Stimulated activated naive B cell treated with anti-CD40 and anti-IgM and Interleukin-4, amounts not matched to agents 10 μg/mL and 1 μg/mL and 100 μg/mL, for 72 hours (primary cell): ENCODE results near the gene CELF2.

Experiments used
- ATAC-seq, 2 donors: fragments of 150-1000 bp; cut with Tn5 transposase; replicated peaks; 2 replicates each; pipeline ENCODE4 v1.10.0; 2021; ENCODE audit warnings: moderate library complexity in 1 of 2
- DNase-seq: peaks from one replicate; pipeline ENCODE4 v3.0.0; 2021
- H3K27ac Mint-ChIP-seq: one replicate; pipeline ENCODE4 v1.8.0; 2022; ENCODE audit warnings: mild to moderate bottlenecking, mixed read lengths
- H3K27me3 Mint-ChIP-seq, 2 donors: one replicate each; pipeline ENCODE4 v1.8.0; 2022; ENCODE audit warnings: mixed read lengths in 2 of 2
- H3K36me3 Mint-ChIP-seq, 2 donors: one replicate each; pipeline ENCODE4 v1.8.0; 2022; ENCODE audit warnings: mixed read lengths in 2 of 2, mild to moderate bottlenecking in 1 of 2
- H3K4me1 Mint-ChIP-seq, 2 donors: one replicate each; pipeline ENCODE4 v1.8.0; 2022; ENCODE audit warnings: mixed read lengths in 2 of 2, mild to moderate bottlenecking in 1 of 2
- H3K4me3 Mint-ChIP-seq, 2 donors: one replicate each; pipeline ENCODE4 v1.8.0; 2022; ENCODE audit warnings: mild to moderate bottlenecking in 2 of 2, mixed read lengths in 2 of 2, moderate library complexity in 1 of 2
- H3K9me3 Mint-ChIP-seq, 2 donors: one replicate each; pipeline ENCODE4 v1.8.0; 2022; ENCODE audit warnings: mixed read lengths in 2 of 2, mild to moderate bottlenecking in 1 of 2

CELF2 gene

GRCh38 chr10:11096422-11096821, 78.8 kb downstream of the CELF2 start:
- ATAC-seq (no peak), DNase-seq (no peak)
- Mint-ChIP-seq H3K27ac (no peak overlapping the region), H3K36me3 (no peaks in the 10 kb centered on the region), H3K4me3 (peak overlapping the region in 1 of 2 donors; percentile 8), H3K27me3 (peaks cover 0 to 13% of the 10 kb centered on the region in 2 donors), H3K9me3 (no peaks in the 10 kb centered on the region), H3K4me1 (peaks cover 26 to 41% of the 10 kb centered on the region in 2 donors)

GRCh38 chr10:11097686-11098085, 80.0 kb downstream of the CELF2 start:
- Mint-ChIP-seq H3K27me3 (peaks cover 0 to 13% of the 10 kb centered on the region in 2 donors), H3K4me3 (peak overlapping the region in 1 of 2 donors; percentile 0), H3K9me3 (no peaks in the 10 kb centered on the region), H3K27ac (peak overlapping the region; percentile 31), H3K4me1 (peaks cover 24 to 37% of the 10 kb centered on the region in 2 donors), H3K36me3 (no peaks in the 10 kb centered on the region)
- peak; percentile 91 to 93 for ATAC-seq
- peak; percentile 80 for DNase-seq

- no peaks in the 10 kb centered on the region for H3K9me3 Mint-ChIP-seq
- no peak for DNase-seq
- peaks cover 0 to 13% of the 10 kb centered on the region in 2 donors for H3K27me3 Mint-ChIP-seq
- no peak overlapping the region for H3K4me3 Mint-ChIP-seq
- ATAC-seq: no peak
- H3K27ac Mint-ChIP-seq: no peak overlapping the region
- peaks cover 21 to 36% of the 10 kb centered on the region in 2 donors for H3K4me1 Mint-ChIP-seq
- no peaks in the 10 kb centered on the region for H3K36me3 Mint-ChIP-seq
Measured at GRCh38 chr10:11098666-11099065, 81.0 kb downstream of the CELF2 start.

GRCh38 chr10:11104772-11105675, 87.4 kb downstream of the CELF2 start:
- DNase-seq (no peak), ATAC-seq (no peak)
- H3K36me3 Mint-ChIP-seq: peaks cover 0 to 4% of the 10 kb centered on the region in 2 donors
- no peak overlapping the region for H3K27ac Mint-ChIP-seq
- peaks cover 8 to 10% of the 10 kb centered on the region in 2 donors for H3K4me1 Mint-ChIP-seq
- no peak overlapping the region for H3K4me3 Mint-ChIP-seq
- peaks cover 0 to 2% of the 10 kb centered on the region in 2 donors for H3K9me3 Mint-ChIP-seq
- peaks cover 0 to 7% of the 10 kb centered on the region in 2 donors for H3K27me3 Mint-ChIP-seq

GRCh38 chr10:11105676-11106004, 88.0 kb downstream of the CELF2 start:
- DNase-seq (no peak), ATAC-seq (no peak)
- peaks cover 0 to 2% of the 10 kb centered on the region in 2 donors for H3K9me3 Mint-ChIP-seq
- no peak overlapping the region for H3K27ac Mint-ChIP-seq
- H3K4me3 Mint-ChIP-seq: no peak overlapping the region
- peaks cover 0 to 6% of the 10 kb centered on the region in 2 donors for H3K27me3 Mint-ChIP-seq
- peaks cover 8 to 10% of the 10 kb centered on the region in 2 donors for H3K4me1 Mint-ChIP-seq
- peaks cover 1 to 4% of the 10 kb centered on the region in 2 donors for H3K36me3 Mint-ChIP-seq

GRCh38 chr10:11106621-11107374, 89.1 kb downstream of the CELF2 start:
- H3K27me3 Mint-ChIP-seq: no peaks in the 10 kb centered on the region
- peak; percentile 17 for DNase-seq
- no peak overlapping the region for H3K4me3 Mint-ChIP-seq
- H3K4me1 Mint-ChIP-seq: peaks cover 8 to 10% of the 10 kb centered on the region in 2 donors
- peak overlapping the region; percentile 6 for H3K27ac Mint-ChIP-seq
- peaks cover 1 to 4% of the 10 kb centered on the region in 2 donors for H3K36me3 Mint-ChIP-seq
- H3K9me3 Mint-ChIP-seq: peaks cover 0 to 2% of the 10 kb centered on the region in 2 donors
- ATAC-seq: peak; percentile 76 to 94

GRCh38 chr10:11107948-11108347, 90.3 kb downstream of the CELF2 start:
- Mint-ChIP-seq H3K9me3 (peaks cover 0 to 2% of the 10 kb centered on the region in 2 donors), H3K4me3 (no peak overlapping the region), H3K36me3 (peaks cover 1 to 4% of the 10 kb centered on the region in 2 donors), H3K27me3 (no peaks in the 10 kb centered on the region), H3K27ac (no peak overlapping the region), H3K4me1 (peaks cover 9 to 10% of the 10 kb centered on the region in 2 donors)
- DNase-seq (no peak), ATAC-seq (no peak)

GRCh38 chr10:11108356-11108755, 90.7 kb downstream of the CELF2 start:
- no peak overlapping the region for H3K27ac Mint-ChIP-seq
- H3K9me3 Mint-ChIP-seq: peaks cover 0 to 2% of the 10 kb centered on the region in 2 donors
- no peak for DNase-seq
- no peak overlapping the region for H3K4me3 Mint-ChIP-seq
- H3K36me3 Mint-ChIP-seq: peaks cover 1 to 4% of the 10 kb centered on the region in 2 donors
- peaks cover 13 to 14% of the 10 kb centered on the region in 2 donors for H3K4me1 Mint-ChIP-seq
- no peaks in the 10 kb centered on the region for H3K27me3 Mint-ChIP-seq
- ATAC-seq: no peak

GRCh38 chr10:11109590-11109989, 91.9 kb downstream of the CELF2 start:
- DNase-seq (no peak), ATAC-seq (no peak)
- H3K4me3 Mint-ChIP-seq: no peak overlapping the region

GRCh38 chr10:11110539-11110938, 92.9 kb downstream of the CELF2 start:
- Mint-ChIP-seq H3K4me3 (no peak overlapping the region), H3K36me3 (peaks cover 1 to 4% of the 10 kb centered on the region in 2 donors), H3K27ac (peak overlapping the region; percentile 51), H3K4me1 (peaks cover 12 to 16% of the 10 kb centered on the region in 2 donors), H3K27me3 (no peaks in the 10 kb centered on the region), H3K9me3 (peaks cover 0 to 2% of the 10 kb centered on the region in 2 donors)
- no peak for ATAC-seq
- no peak for DNase-seq

More at GRCh38 chr10:11109590-11109989, 91.9 kb downstream of the CELF2 start:
- Mint-ChIP-seq H3K4me1 (peaks cover 14 to 16% of the 10 kb centered on the region in 2 donors), H3K9me3 (peaks cover 0 to 2% of the 10 kb centered on the region in 2 donors), H3K27me3 (no peaks in the 10 kb centered on the region), H3K27ac (no peak overlapping the region), H3K36me3 (peaks cover 1 to 4% of the 10 kb centered on the region in 2 donors)

- no peak overlapping the region for H3K4me3 Mint-ChIP-seq
- no peak overlapping the region for H3K27ac Mint-ChIP-seq
- ATAC-seq: no peak
- no peaks in the 10 kb centered on the region for H3K27me3 Mint-ChIP-seq
- no peak for DNase-seq
- H3K9me3 Mint-ChIP-seq: peaks cover 0 to 2% of the 10 kb centered on the region in 2 donors
- peaks cover 9 to 13% of the 10 kb centered on the region in 2 donors for H3K4me1 Mint-ChIP-seq
- peaks cover 1 to 4% of the 10 kb centered on the region in 2 donors for H3K36me3 Mint-ChIP-seq
Measured at GRCh38 chr10:11111490-11111889, 93.8 kb downstream of the CELF2 start.

GRCh38 chr10:11112718-11113117, 95.0 kb downstream of the CELF2 start:
- no peak for ATAC-seq
- Mint-ChIP-seq H3K9me3 (peaks cover 0 to 2% of the 10 kb centered on the region in 2 donors), H3K4me3 (no peak overlapping the region), H3K36me3 (peaks cover 1 to 4% of the 10 kb centered on the region in 2 donors), H3K27ac (no peak overlapping the region), H3K4me1 (peaks cover 7 to 8% of the 10 kb centered on the region in 2 donors), H3K27me3 (no peaks in the 10 kb centered on the region)
- DNase-seq: no peak

- DNase-seq (no peak), ATAC-seq (peak; percentile 80 to 82)
- H3K4me1 Mint-ChIP-seq: peaks cover 7 to 8% of the 10 kb centered on the region in 2 donors
- peak overlapping the region; percentile 45 to 62 for H3K4me3 Mint-ChIP-seq
- H3K27ac Mint-ChIP-seq: peak overlapping the region; percentile 60
- H3K27me3 Mint-ChIP-seq: no peaks in the 10 kb centered on the region
- H3K36me3 Mint-ChIP-seq: peaks cover 1 to 4% of the 10 kb centered on the region in 2 donors
- peaks cover 0 to 2% of the 10 kb centered on the region in 2 donors for H3K9me3 Mint-ChIP-seq
Measured at GRCh38 chr10:11113156-11113555, 95.5 kb downstream of the CELF2 start.

GRCh38 chr10:11114269-11114668, 96.6 kb downstream of the CELF2 start:
- peaks cover 0 to 1% of the 10 kb centered on the region in 2 donors for H3K36me3 Mint-ChIP-seq

More at GRCh38 chr10:11114269-11114668, 96.6 kb downstream of the CELF2 start:
- ATAC-seq (no peak), DNase-seq (no peak)
- Mint-ChIP-seq H3K9me3 (peaks cover 0 to 2% of the 10 kb centered on the region in 2 donors), H3K4me1 (peaks cover 4 to 8% of the 10 kb centered on the region in 2 donors), H3K27ac (no peak overlapping the region), H3K4me3 (no peak overlapping the region), H3K27me3 (no peaks in the 10 kb centered on the region)
